ENCODE measurements around the gene DENND2D.

DENND2D gene

GRCh38 chr1:111223126-111223685, 22.8 kb upstream of the DENND2D start:
- no peak for TF ChIP-seq CTCF (IDR thresholded peaks at IDR 0.05; ENCODE audit: insufficient read depth, low read length, missing control alignments)
- CTCF ChIA-PET = interaction anchor here (0.6 to 8.2 kb wide), 50 partner anchors 8 to 572 kb away, joined by 3 to 117 read pairs (median 4); no protein-coding TSS in a partner anchor
- DNase-seq (ENCODE audit: low read depth, low spot score) = no peak
- H3K4me3 ChIP-seq (ENCODE audit: low read depth, low read length) = no peak overlapping the region
- POLR2A ChIA-PET = no interaction called here

- H3K4me3 ChIP-seq (ENCODE audit: low read depth, low read length) = no peak overlapping the region
- ChIA-PET CTCF (interaction anchor here (0.7 to 8.2 kb wide), 43 partner anchors 8 to 573 kb away, joined by 3 to 117 read pairs (median 4); no protein-coding TSS in a partner anchor), POLR2A (no interaction called here)
- peak; percentile 99 for TF ChIP-seq CTCF (IDR thresholded peaks at IDR 0.05; ENCODE audit: insufficient read depth, low read length, missing control alignments)
- DNase-seq (ENCODE audit: low read depth, low spot score) = no peak
Measured at GRCh38 chr1:111222308-111223125, 22.1 kb upstream of the DENND2D start.

- ChIA-PET CTCF (interaction anchor here (1.0 to 8.2 kb wide), 8 partner anchors 13 to 191 kb away, joined by 3 to 117 read pairs (median 3); no protein-coding TSS in a partner anchor), POLR2A (no interaction called here)
- no peak for DNase-seq (ENCODE audit: low read depth, low spot score)
Measured at GRCh38 chr1:111221633-111222291, 21.3 kb upstream of the DENND2D start.

GRCh38 chr1:111221276-111221632, 20.8 kb upstream of the DENND2D start:
- TF ChIP-seq CTCF (IDR thresholded peaks at IDR 0.05; ENCODE audit: insufficient read depth, low read length, missing control alignments) = no peak
- H3K4me3 ChIP-seq (ENCODE audit: low read depth, low read length) = no peak overlapping the region
- POLR2A ChIA-PET = no interaction called here
- DNase-seq (ENCODE audit: low read depth, low spot score) = no peak
- CTCF ChIA-PET = interaction anchor here (1.0 to 8.2 kb wide), 8 partner anchors 12 to 190 kb away, joined by 3 to 117 read pairs (median 3); no protein-coding TSS in a partner anchor

More at GRCh38 chr1:111221633-111222291, 21.3 kb upstream of the DENND2D start:
- TF ChIP-seq CTCF (IDR thresholded peaks at IDR 0.05; ENCODE audit: insufficient read depth, low read length, missing control alignments) = no peak
- H3K4me3 ChIP-seq (ENCODE audit: low read depth, low read length) = no peak overlapping the region

GRCh38 chr1:111220302-111220890, 19.9 kb upstream of the DENND2D start:
- CTCF ChIA-PET = interaction anchor here (1.0 to 8.2 kb wide), 6 partner anchors 8 to 189 kb away, joined by 3 to 117 read pairs (median 10); partner anchors contain the start of gene CHI3L2
- H3K4me3 ChIP-seq (ENCODE audit: low read depth, low read length) = no peak overlapping the region
- DNase-seq (ENCODE audit: low read depth, low spot score) = no peak
- TF ChIP-seq CTCF (IDR thresholded peaks at IDR 0.05; ENCODE audit: insufficient read depth, low read length, missing control alignments) = no peak
- POLR2A ChIA-PET = no interaction called here

Data from AG04449 (cell line).